H9 (cell line): ENCODE data around the gene RPL27A. TPM values are rescaled to one million over a fixed set of nuclear protein-coding genes. Genes with fewer than 3 reads are reported as not detected.
A peak's percentile ranks its signal among the peaks of the same experiment; 100 is the strongest.

Experiments
- DNase-seq: peaks from one replicate; pipeline ENCODE4 v3.0.0-alpha.2; 2017
- H2AFZ ChIP-seq: one replicate; pipeline ENCODE4 v1.6.1; 2013; ENCODE audit warnings: mild to moderate bottlenecking, low read length, control low read depth, moderate library complexity
- H2AK5ac ChIP-seq: 2 replicates; pipeline ENCODE4 v1.6.1; 2013; ENCODE audit warnings: low read length, control low read depth, mixed read lengths; ENCODE audit not compliant: insufficient read length
- H2BK120ac ChIP-seq: one replicate; pipeline ENCODE4 v1.6.1; 2013; ENCODE audit warnings: low read depth, mild to moderate bottlenecking, low read length, control low read depth, inconsistent platforms; ENCODE audit not compliant: poor library complexity, severe bottlenecking
- H2BK12ac ChIP-seq: 2 replicates; pipeline ENCODE4 v1.6.1; 2013; ENCODE audit warnings: low read length, control low read depth, mixed read lengths, low read depth; ENCODE audit not compliant: insufficient read length
- H2BK15ac ChIP-seq: 2 replicates; pipeline ENCODE4 v1.6.1; 2013; ENCODE audit warnings: low read depth, low read length, control low read depth
- H2BK20ac ChIP-seq: one replicate; pipeline ENCODE4 v1.6.1; 2013; ENCODE audit warnings: low read depth, mild to moderate bottlenecking, low read length, control low read depth, inconsistent platforms; ENCODE audit not compliant: poor library complexity, severe bottlenecking
- H2BK5ac ChIP-seq: 2 replicates; pipeline ENCODE4 v1.6.1; 2013; ENCODE audit warnings: low read length, control low read depth, mixed read lengths; ENCODE audit not compliant: insufficient read length
- H3K14ac ChIP-seq: 2 replicates; pipeline ENCODE4 v1.6.1; 2013; ENCODE audit warnings: low read length, control low read depth; ENCODE audit not compliant: insufficient read depth
- H3K18ac ChIP-seq: 2 replicates; pipeline ENCODE4 v1.6.1; 2013; ENCODE audit warnings: low read depth, mild to moderate bottlenecking, mixed read lengths, low read length, control low read depth; ENCODE audit not compliant: insufficient read length
- H3K23ac ChIP-seq: 2 replicates; pipeline ENCODE4 v1.6.1; 2013; ENCODE audit warnings: low read length, control low read depth, mixed read lengths, low read depth; ENCODE audit not compliant: insufficient read length
- H3K23me2 ChIP-seq: 2 replicates; pipeline ENCODE4 v1.6.1; 2013; ENCODE audit warnings: low read depth, mild to moderate bottlenecking, mixed read lengths, low read length, control low read depth; ENCODE audit not compliant: insufficient read length, poor library complexity, severe bottlenecking
- H3K27ac ChIP-seq: 2 replicates; pipeline ENCODE4 v1.5.1; 2013; ENCODE audit warnings: low read length, control low read depth, mixed read lengths, low read depth; ENCODE audit not compliant: insufficient read length
- H3K27me3 ChIP-seq: 2 replicates; pipeline ENCODE4 v1.6.1; 2013; ENCODE audit warnings: low read length, control low read depth, inconsistent platforms; ENCODE audit not compliant: insufficient read depth
- H3K4ac ChIP-seq: 2 replicates; pipeline ENCODE4 v1.6.1; 2013; ENCODE audit warnings: low read depth, mild to moderate bottlenecking, control low read depth, inconsistent platforms, low read length, moderate library complexity
- H3K4me1 ChIP-seq: 2 replicates; pipeline ENCODE4 v1.6.1; 2013; ENCODE audit warnings: low read length, control low read depth, inconsistent platforms; ENCODE audit not compliant: insufficient read depth
- H3K4me2 ChIP-seq: 2 replicates; pipeline ENCODE4 v1.6.1; 2013; ENCODE audit warnings: low read length, control low read depth, mixed read lengths; ENCODE audit not compliant: insufficient read length, insufficient read depth
- H3K56ac ChIP-seq: 2 replicates; pipeline ENCODE4 v1.6.1; 2013; ENCODE audit warnings: low read depth, mild to moderate bottlenecking, mixed read lengths, low read length, control low read depth; ENCODE audit not compliant: insufficient read length
- H3K79me1 ChIP-seq: 2 replicates; pipeline ENCODE4 v1.6.1; 2013; ENCODE audit warnings: low read depth, mild to moderate bottlenecking, moderate library complexity, low read length, control low read depth, inconsistent platforms; ENCODE audit not compliant: insufficient read depth, poor library complexity, severe bottlenecking
- H3K79me2 ChIP-seq: 2 replicates; pipeline ENCODE4 v1.6.1; 2013; ENCODE audit warnings: low read length, control low read depth, inconsistent platforms; ENCODE audit not compliant: insufficient read depth
- H3K9ac ChIP-seq: 2 replicates; pipeline ENCODE4 v1.6.1; 2013; ENCODE audit warnings: low read length, control low read depth, mixed read lengths; ENCODE audit not compliant: insufficient read length; ENCODE audit errors: extremely low read depth
- H3K9me3 ChIP-seq: one replicate; pipeline ENCODE4 v1.6.1; 2013; ENCODE audit warnings: low read depth, low read length, inconsistent platforms; ENCODE audit not compliant: control insufficient read depth
- H3T11ph ChIP-seq: one replicate; pipeline ENCODE4 v1.6.1; 2013; ENCODE audit warnings: mild to moderate bottlenecking, low read length, control low read depth, inconsistent platforms
- H4K20me1 ChIP-seq: one replicate; pipeline ENCODE4 v1.6.1; 2013; ENCODE audit not compliant: control insufficient read depth, insufficient read length, insufficient read depth
- H4K5ac ChIP-seq: 2 replicates; pipeline ENCODE4 v1.6.1; 2013; ENCODE audit warnings: low read depth, mild to moderate bottlenecking, mixed read lengths, low read length, control low read depth; ENCODE audit not compliant: insufficient read length
- H4K8ac ChIP-seq: replicated peaks from 2 replicates; pipeline ENCODE4 v1.6.1; 2013; ENCODE audit warnings: low read length, control low read depth, mixed read lengths, low read depth; ENCODE audit not compliant: insufficient read length
- H4K91ac ChIP-seq: 2 replicates; pipeline ENCODE4 v1.6.1; 2013; ENCODE audit warnings: low read depth, mild to moderate bottlenecking, moderate library complexity, mixed read lengths, low read length, control low read depth; ENCODE audit not compliant: insufficient read length
- H3K27ac Mint-ChIP-seq, 3 experiments: 2 replicates in 2 of 3; 3 replicates in 1 of 3; pipeline ENCODE4 v1.8.0; 2020 to 2021; ENCODE audit warnings: mixed read lengths in 3 of 3, mild to moderate bottlenecking in 1 of 3, moderate library complexity in 1 of 3
- H3K27me3 Mint-ChIP-seq: 2 replicates; pipeline ENCODE4 v1.8.0; 2021; ENCODE audit warnings: low read depth, mild to moderate bottlenecking, moderate library complexity, mixed read lengths
- H3K36me3 Mint-ChIP-seq, 3 experiments: 2 replicates in 2 of 3; 3 replicates in 1 of 3; pipeline ENCODE4 v1.8.0; 2020 to 2021; ENCODE audit warnings: low read depth in 3 of 3, mixed read lengths in 3 of 3; ENCODE audit not compliant: insufficient read depth in 1 of 3
- H3K4me1 Mint-ChIP-seq, 2 experiments: 2 replicates each; pipeline ENCODE4 v1.8.0; 2020; ENCODE audit warnings: mixed read lengths in 2 of 2
- H3K4me3 Mint-ChIP-seq, 2 experiments: 2 replicates in 1 of 2; 3 replicates in 1 of 2; pipeline ENCODE4 v1.8.0; 2020 to 2021; ENCODE audit warnings: mild to moderate bottlenecking in 2 of 2, mixed read lengths in 2 of 2, moderate library complexity in 1 of 2
- H3K9me3 Mint-ChIP-seq, 2 experiments: 2 replicates in 1 of 2; 3 replicates in 1 of 2; pipeline ENCODE4 v1.8.0; 2020; ENCODE audit warnings: mild to moderate bottlenecking in 2 of 2, mixed read lengths in 2 of 2, moderate library complexity in 1 of 2
- CTCF ChIP-seq: fragments of 200-600 bp; sonication (generic); conservative IDR thresholded peaks from 3 replicates; pipeline ENCODE4 v1.8.0; 2021; ENCODE audit warnings: antibody characterized with exemption, mild to moderate bottlenecking
- WGBS: extraction: QIAGEN DNeasy Blood & Tissue Kit; methylation state at CpG from one replicate; pipeline ENCODE4 v1.1.7; 2013; ENCODE audit warnings: missing lambda C conversion rate, low lambda C conversion rate, mixed read lengths; ENCODE audit not compliant: insufficient read length; ENCODE audit errors: extremely low coverage; 5-methylcytosine and 5-hydroxymethylcytosine counted together
- total RNA-seq: library from RNA; stranded (reverse); gene quantifications from 2 replicates; pipeline ENCODE4 v1.2.1, GENCODE V29; 2021

RPL27A gene
- total RNA-seq, 1 experiment from 2014 or later = 1,152 TPM

DNA sequence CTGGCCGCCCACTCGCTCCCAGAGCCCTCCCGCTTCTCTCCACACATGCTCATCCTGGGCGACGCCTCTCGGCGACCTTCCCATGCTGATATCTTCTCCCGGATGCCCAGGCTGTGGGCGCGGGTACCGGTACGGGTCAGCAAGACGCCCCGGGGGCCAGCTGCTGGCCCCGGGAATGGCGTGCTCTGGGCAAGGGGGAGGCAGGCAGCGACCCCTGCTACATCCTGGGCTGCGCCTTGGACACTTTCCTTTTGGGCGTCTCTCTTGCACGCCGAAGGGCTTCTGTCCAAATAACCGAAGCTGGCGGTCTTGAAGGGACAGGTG is 48.1 kb downstream of the RPL27A start:
- H3K4me2 ChIP-seq = no peak overlapping the region
- H2BK5ac ChIP-seq = no peak overlapping the region
- H3K27me3 Mint-ChIP-seq = no peaks in the 10 kb centered on the region; the same call in 1 of the 2 replicates
- H3K14ac ChIP-seq = no peak overlapping the region
- H3K27ac ChIP-seq = no peak overlapping the region
- no peak overlapping the region for H4K5ac ChIP-seq
- H3K4me1 ChIP-seq = no peaks in the 10 kb centered on the region; the same call in 1 of the 2 replicates
- no peak for DNase-seq
- no peak for TF ChIP-seq CTCF
- H3K79me2 ChIP-seq = no peaks in the 10 kb centered on the region
- no peaks in the 10 kb centered on the region for H3K9me3 ChIP-seq
- H3K27me3 ChIP-seq = no peaks in the 10 kb centered on the region
- no peak overlapping the region for H3K56ac ChIP-seq
- H3K79me1 ChIP-seq = no peaks in the 10 kb centered on the region
- no peak overlapping the region for H3K18ac ChIP-seq
- no peak overlapping the region for H3K9ac ChIP-seq
- H2BK12ac ChIP-seq = no peak overlapping the region
- H3K23me2 ChIP-seq = peaks cover 2% of the 10 kb centered on the region
- H4K8ac ChIP-seq = no peak overlapping the region
- H4K91ac ChIP-seq = no peak overlapping the region
- no peak overlapping the region for H2BK15ac ChIP-seq
- no peaks in the 10 kb centered on the region for H3K9me3 Mint-ChIP-seq
- WGBS = no CpG with 5 or more reads among the region's 23 CpGs
- H2BK120ac ChIP-seq = no peak overlapping the region
- no peak overlapping the region for H3T11ph ChIP-seq
- H3K4me3 Mint-ChIP-seq = no peak overlapping the region
- no peak overlapping the region for H2AK5ac ChIP-seq
- H2AFZ ChIP-seq = no peak overlapping the region
- H2BK20ac ChIP-seq = no peak overlapping the region
- 0 out of 7 replicates have a peak overlapping the region, but pooled peaks of 1 of the 3 experiments have one; percentile 72 for H3K27ac Mint-ChIP-seq
- H3K4ac ChIP-seq = no peak overlapping the region
- peaks cover 6 to 9% of the 10 kb centered on the region in 2 experiments; a peak in 2 of 4 replicates for H3K4me1 Mint-ChIP-seq
- H3K36me3 Mint-ChIP-seq = peaks cover 3 to 6% (median 4%) of the 10 kb centered on the region in 3 experiments; a peak in 3 of 7 replicates
- no peaks in the 10 kb centered on the region for H4K20me1 ChIP-seq
- no peak overlapping the region for H3K23ac ChIP-seq
